ENCODE measurements around the gene FBXO42. TPM values are rescaled to one million over a fixed set of nuclear protein-coding genes. Genes with fewer than 3 reads are reported as not detected.
"Not testable (repeated sequence)": the region's sequence is repeated elsewhere in the genome, so short reads cannot be mapped to it uniquely, and the experiment has no call there.

Gene FBXO42
- total RNA-seq, 1 donor, result 16.3 TPM

- H4K20me1 ChIP-seq (ENCODE audit: insufficient read depth, low read length), result peaks cover 44% of the 10 kb centered on the region
- no peaks in the 10 kb centered on the region for H3K36me3 ChIP-seq (ENCODE audit: insufficient read depth, low read length)
- DNase-seq (ENCODE audit: insufficient read length, low spot score, missing footprints), result peak; percentile 90
- H2AFZ ChIP-seq (ENCODE audit: low read length), result no peak overlapping the region
- H3K4me2 ChIP-seq (ENCODE audit: insufficient read depth, low read length), result no peak overlapping the region
- no peaks in the 10 kb centered on the region for H3K9me3 ChIP-seq (ENCODE audit: low read depth, low read length)
- no peak overlapping the region for H3K4me3 ChIP-seq (ENCODE audit: insufficient read depth, low read length)
- TF ChIP-seq, protein P1, sequence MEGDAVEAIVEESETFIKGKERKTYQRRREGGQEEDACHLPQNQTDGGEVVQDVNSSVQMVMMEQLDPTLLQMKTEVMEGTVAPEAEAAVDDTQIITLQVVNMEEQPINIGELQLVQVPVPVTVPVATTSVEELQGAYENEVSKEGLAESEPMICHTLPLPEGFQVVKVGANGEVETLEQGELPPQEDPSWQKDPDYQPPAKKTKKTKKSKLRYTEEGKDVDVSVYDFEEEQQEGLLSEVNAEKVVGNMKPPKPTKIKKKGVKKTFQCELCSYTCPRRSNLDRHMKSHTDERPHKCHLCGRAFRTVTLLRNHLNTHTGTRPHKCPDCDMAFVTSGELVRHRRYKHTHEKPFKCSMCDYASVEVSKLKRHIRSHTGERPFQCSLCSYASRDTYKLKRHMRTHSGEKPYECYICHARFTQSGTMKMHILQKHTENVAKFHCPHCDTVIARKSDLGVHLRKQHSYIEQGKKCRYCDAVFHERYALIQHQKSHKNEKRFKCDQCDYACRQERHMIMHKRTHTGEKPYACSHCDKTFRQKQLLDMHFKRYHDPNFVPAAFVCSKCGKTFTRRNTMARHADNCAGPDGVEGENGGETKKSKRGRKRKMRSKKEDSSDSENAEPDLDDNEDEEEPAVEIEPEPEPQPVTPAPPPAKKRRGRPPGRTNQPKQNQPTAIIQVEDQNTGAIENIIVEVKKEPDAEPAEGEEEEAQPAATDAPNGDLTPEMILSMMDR (IDR thresholded peaks at IDR 0.05; ENCODE audit: extremely low read depth, low read depth, low read length), result no peak
- H3K79me2 ChIP-seq (ENCODE audit: insufficient read depth, low read length), result peaks cover 82% of the 10 kb centered on the region
- H3K27me3 ChIP-seq (ENCODE audit: insufficient read depth, low read length), result no peaks in the 10 kb centered on the region
- peaks cover 25% of the 10 kb centered on the region for H3K4me1 ChIP-seq (ENCODE audit: insufficient read depth, low read length)
- peak overlapping the region; percentile 58 for H3K27ac ChIP-seq (ENCODE audit: low read depth, low read length)
These were observed 3.7 kb downstream of the FBXO42 start for GRCh38 chr1:16348414-16349182.

GRCh38 chr1:16343276-16343675, 9.0 kb downstream of the FBXO42 start:
- H2AFZ ChIP-seq (ENCODE audit: low read length); H3K4me1 ChIP-seq (ENCODE audit: insufficient read depth, low read length); H3K36me3 ChIP-seq (ENCODE audit: insufficient read depth, low read length); H3K4me2 ChIP-seq (ENCODE audit: insufficient read depth, low read length); H3K4me3 ChIP-seq (ENCODE audit: insufficient read depth, low read length); H3K27ac ChIP-seq (ENCODE audit: low read depth, low read length); H3K9me3 ChIP-seq (ENCODE audit: low read depth, low read length); DNase-seq (ENCODE audit: insufficient read length, low spot score, missing footprints); H3K27me3 ChIP-seq (ENCODE audit: insufficient read depth, low read length): not testable (repeated sequence)
- peaks cover 93% of the 10 kb centered on the region for H3K79me2 ChIP-seq (ENCODE audit: insufficient read depth, low read length)
- H4K20me1 ChIP-seq (ENCODE audit: insufficient read depth, low read length), result peaks cover 42% of the 10 kb centered on the region

GRCh38 chr1:16342331-16343062, 9.8 kb downstream of the FBXO42 start:
- no peak overlapping the region for H2AFZ ChIP-seq (ENCODE audit: low read length)
- DNase-seq (ENCODE audit: insufficient read length, low spot score, missing footprints), result no peak
- TF ChIP-seq, protein P1 (IDR thresholded peaks at IDR 0.05; ENCODE audit: extremely low read depth, low read depth, low read length), result no peak
- H3K4me3 ChIP-seq (ENCODE audit: insufficient read depth, low read length), result no peak overlapping the region
- no peaks in the 10 kb centered on the region for H3K27me3 ChIP-seq (ENCODE audit: insufficient read depth, low read length)
- peaks cover 88% of the 10 kb centered on the region for H3K79me2 ChIP-seq (ENCODE audit: insufficient read depth, low read length)
- H4K20me1 ChIP-seq (ENCODE audit: insufficient read depth, low read length), result peaks cover 34% of the 10 kb centered on the region
- no peaks in the 10 kb centered on the region for H3K4me1 ChIP-seq (ENCODE audit: insufficient read depth, low read length)
- no peak overlapping the region for H3K4me2 ChIP-seq (ENCODE audit: insufficient read depth, low read length)
- no peaks in the 10 kb centered on the region for H3K36me3 ChIP-seq (ENCODE audit: insufficient read depth, low read length)
- H3K9me3 ChIP-seq (ENCODE audit: low read depth, low read length), result no peaks in the 10 kb centered on the region
- no peak overlapping the region for H3K27ac ChIP-seq (ENCODE audit: low read depth, low read length)

GRCh38 chr1:16340673-16341072, 11.6 kb downstream of the FBXO42 start:
- Histone ChIP-seq H3K4me3 (ENCODE audit: insufficient read depth, low read length) (no peak overlapping the region), H3K79me2 (ENCODE audit: insufficient read depth, low read length) (peaks cover 87% of the 10 kb centered on the region), H3K27ac (ENCODE audit: low read depth, low read length) (no peak overlapping the region), H3K27me3 (ENCODE audit: insufficient read depth, low read length) (no peaks in the 10 kb centered on the region), H3K9me3 (ENCODE audit: low read depth, low read length) (no peaks in the 10 kb centered on the region), H3K4me1 (ENCODE audit: insufficient read depth, low read length) (no peaks in the 10 kb centered on the region), H3K4me2 (ENCODE audit: insufficient read depth, low read length) (no peak overlapping the region), H4K20me1 (ENCODE audit: insufficient read depth, low read length) (peaks cover 37% of the 10 kb centered on the region), H2AFZ (ENCODE audit: low read length) (no peak overlapping the region), H3K36me3 (ENCODE audit: insufficient read depth, low read length) (no peaks in the 10 kb centered on the region)
- DNase-seq (ENCODE audit: insufficient read length, low spot score, missing footprints), result no peak
- TF ChIP-seq, protein P1 (IDR thresholded peaks at IDR 0.05; ENCODE audit: extremely low read depth, low read depth, low read length), result no peak
